Keratinocyte (primary cell): Measurements from ENCODE around the gene ANKDD1B.
"Not testable (repeated sequence)": the region's sequence is repeated elsewhere in the genome, so short reads cannot be mapped to it uniquely, and the experiment has no call there.

Experiments
- EZH2 ChIP-seq: IDR thresholded peaks from one replicate; pipeline ENCODE4 v1.6.1; 2012; ENCODE audit warnings: inconsistent platforms, mild to moderate bottlenecking, low read length, moderate library complexity
- TF ChIP-seq, protein P1 (sequence below), 3 experiments: IDR thresholded peaks in 1 of 3; conservative IDR thresholded peaks in 1 of 3; optimal IDR thresholded peaks in 1 of 3; 2 replicates in 2 of 3; 3 replicates in 1 of 3; pipeline versions ENCODE3 to v1.5.1; 2011; ENCODE audit warnings: low read length in 3 of 3, mild to moderate bottlenecking in 3 of 3, moderate library complexity in 2 of 3, control low read depth in 1 of 3, inconsistent platforms in 1 of 3; ENCODE audit not compliant: insufficient read depth in 2 of 3; ENCODE audit errors: extremely low read depth in 1 of 3

DNA sequence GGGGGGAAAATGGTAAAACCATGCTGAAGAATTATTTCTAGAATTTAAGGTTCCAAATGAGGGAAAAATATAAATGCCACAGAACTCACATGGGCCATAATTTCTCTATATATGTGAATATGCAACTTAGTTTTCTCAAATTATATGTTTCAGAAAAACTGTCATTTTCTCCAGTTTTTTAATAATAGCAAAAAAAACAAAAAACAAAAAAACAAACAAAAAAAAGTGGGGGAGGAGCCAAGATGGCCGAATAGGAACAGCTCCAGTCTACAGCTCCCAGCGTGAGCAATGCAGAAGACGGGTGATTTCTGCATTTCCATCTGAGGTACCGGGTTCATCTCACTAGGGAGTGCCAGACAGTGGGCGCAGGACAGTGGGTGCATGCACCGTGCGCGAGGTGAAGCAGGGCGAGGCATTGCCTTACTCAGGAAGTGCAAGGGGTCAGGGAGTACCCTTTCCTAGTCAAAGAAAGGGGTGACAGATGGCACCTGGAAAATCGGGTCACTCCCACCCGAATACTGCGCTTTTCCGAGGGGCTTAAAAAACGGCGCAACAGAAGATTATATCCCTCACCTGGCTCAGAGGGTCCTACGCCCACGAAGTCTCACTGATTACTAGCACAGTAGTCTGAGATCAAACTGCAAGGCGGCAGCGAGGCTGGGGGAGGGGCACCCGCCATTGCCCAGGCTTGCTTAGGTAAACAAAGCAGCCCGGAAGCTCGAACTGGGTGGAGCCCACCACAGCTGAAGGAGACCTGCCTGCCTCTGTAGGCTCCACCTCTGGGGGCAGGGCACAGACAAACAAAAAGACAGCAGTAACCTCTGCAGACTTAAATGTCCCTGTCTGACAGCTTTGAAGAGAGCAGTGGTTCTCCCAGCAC, 84.5 kb downstream of the ANKDD1B start:
- TF ChIP-seq, protein P1, sequence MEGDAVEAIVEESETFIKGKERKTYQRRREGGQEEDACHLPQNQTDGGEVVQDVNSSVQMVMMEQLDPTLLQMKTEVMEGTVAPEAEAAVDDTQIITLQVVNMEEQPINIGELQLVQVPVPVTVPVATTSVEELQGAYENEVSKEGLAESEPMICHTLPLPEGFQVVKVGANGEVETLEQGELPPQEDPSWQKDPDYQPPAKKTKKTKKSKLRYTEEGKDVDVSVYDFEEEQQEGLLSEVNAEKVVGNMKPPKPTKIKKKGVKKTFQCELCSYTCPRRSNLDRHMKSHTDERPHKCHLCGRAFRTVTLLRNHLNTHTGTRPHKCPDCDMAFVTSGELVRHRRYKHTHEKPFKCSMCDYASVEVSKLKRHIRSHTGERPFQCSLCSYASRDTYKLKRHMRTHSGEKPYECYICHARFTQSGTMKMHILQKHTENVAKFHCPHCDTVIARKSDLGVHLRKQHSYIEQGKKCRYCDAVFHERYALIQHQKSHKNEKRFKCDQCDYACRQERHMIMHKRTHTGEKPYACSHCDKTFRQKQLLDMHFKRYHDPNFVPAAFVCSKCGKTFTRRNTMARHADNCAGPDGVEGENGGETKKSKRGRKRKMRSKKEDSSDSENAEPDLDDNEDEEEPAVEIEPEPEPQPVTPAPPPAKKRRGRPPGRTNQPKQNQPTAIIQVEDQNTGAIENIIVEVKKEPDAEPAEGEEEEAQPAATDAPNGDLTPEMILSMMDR (optimal IDR thresholded peaks at IDR 0.05 in 1 of 3, IDR thresholded peaks at IDR 0.05 in 1 of 3, conservative IDR thresholded peaks at IDR 0.05 in 1 of 3; ENCODE audit: extremely low read depth in 1 of 3, insufficient read depth in 2 of 3, low read length in 3 of 3), result not testable (repeated sequence)
- not testable (repeated sequence) for TF ChIP-seq EZH2
